HG03469 (cell line): Measurements from ENCODE around the gene OR2AT4.
"Not testable (repeated sequence)": the region's sequence is repeated elsewhere in the genome, so short reads cannot be mapped to it uniquely, and the experiment has no call there.

Experiments
- ATAC-seq: cut with Tn5 transposase; IDR thresholded peaks from one replicate; pipeline ENCODE4 v1.9.1; 2021; ENCODE audit warnings: mild to moderate bottlenecking, moderate library complexity, moderate number of reproducible peaks; ENCODE audit not compliant: unreplicated experiment

Gene OR2AT4

DNA sequence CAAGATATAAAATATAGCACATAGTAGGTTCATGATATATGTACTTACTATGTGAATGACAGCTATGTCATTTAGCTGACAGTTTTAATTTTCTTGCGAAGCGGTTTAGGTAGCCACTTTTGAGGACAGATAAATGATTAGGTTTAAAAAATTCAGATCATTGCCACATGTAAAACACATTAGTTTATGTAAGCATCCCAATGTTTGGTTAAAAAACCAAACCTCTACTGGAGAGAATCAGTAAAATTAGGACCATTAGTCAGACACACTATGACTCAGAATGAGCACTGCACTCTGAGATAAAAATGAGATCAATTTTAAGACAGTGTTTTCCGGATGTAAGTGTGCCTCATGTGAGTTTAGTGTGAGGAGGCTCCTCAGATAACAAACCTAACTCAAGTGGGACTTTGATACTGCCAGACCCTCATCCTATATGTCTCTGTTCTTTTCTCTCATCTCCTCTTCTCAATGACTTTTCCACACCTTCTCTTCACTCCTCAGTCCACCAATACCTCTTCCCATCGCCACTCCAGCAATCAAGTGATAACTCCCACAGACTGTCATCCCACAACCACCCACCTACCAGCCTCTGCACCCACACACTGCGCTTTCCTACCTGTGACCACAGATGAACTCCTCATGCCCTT is 6.8 kb upstream of the OR2AT4 start:
- ATAC-seq = no peak

DNA sequence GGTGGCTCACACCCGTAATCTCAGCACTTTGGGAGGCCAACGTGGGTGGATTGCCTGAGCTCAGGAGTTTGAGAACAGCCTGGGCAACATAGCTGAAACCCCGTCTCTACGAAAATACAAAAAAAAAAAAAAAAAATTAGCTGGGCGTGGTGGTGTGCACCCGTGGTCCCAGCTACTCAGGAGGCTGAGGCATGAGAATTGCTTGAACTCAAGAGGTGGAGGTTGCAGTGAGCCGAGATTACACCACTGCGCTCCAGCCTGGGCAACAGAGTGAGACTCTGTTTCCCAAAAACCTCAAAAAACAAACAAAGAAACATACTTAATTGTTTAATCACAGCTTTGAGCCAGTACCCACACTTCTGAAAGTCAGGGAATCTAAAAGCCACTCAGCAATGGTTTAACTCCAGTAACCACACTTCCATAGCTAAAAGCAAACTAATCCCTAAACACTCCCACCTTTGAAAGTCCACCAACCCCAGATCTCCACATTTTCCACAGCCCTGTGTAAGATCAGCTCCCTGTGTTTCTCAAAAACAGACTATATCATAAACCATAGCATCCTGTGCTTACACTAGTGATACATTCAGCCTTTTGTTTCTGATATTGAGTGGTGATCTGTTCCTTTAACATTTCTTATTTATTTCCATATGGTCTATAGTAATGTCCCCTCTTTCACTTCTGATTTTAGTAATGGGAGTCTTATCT is 4.9 kb upstream of the OR2AT4 start:
- no peak for ATAC-seq

DNA sequence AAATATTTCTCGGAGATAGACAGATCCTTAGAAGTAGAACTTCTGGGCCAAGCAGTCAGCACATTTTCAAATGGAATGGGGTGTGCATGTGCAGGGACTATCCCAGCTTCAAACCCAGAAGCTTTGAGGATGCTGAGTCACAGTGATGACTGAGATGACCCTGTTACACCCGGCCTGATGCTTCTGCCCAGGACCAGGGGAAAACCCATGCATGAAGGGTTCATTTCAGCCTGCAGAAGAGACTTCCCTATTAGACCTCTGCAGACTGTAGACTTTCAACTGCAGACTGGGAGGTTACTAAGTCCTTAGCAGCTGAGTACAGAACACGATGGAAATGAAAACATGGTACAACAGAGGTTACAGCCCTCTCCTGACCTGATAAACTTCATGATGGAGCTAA is 3.6 kb upstream of the OR2AT4 start:
- ATAC-seq = peak; percentile 75

DNA sequence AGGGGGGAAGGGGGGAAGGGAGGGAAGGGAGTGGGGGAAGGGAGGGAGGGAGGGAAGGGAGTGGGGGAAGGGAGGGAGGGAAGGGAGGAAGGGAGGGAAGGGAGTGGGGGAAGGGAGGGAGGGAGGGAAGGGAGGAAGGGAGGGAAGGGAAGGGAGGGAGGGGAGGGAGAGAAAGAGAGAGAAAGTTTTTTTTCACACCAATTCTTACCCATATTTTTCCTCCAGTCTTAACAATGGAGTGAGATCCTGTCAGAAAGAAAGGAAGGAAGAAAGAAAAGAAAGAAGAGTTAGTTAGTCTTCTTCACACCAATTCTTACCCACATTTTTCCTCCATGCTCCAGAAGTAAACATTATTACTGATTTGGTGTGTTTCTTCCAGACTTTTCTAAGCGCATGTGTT is 3.0 kb upstream of the OR2AT4 start:
- ATAC-seq = no peak

DNA sequence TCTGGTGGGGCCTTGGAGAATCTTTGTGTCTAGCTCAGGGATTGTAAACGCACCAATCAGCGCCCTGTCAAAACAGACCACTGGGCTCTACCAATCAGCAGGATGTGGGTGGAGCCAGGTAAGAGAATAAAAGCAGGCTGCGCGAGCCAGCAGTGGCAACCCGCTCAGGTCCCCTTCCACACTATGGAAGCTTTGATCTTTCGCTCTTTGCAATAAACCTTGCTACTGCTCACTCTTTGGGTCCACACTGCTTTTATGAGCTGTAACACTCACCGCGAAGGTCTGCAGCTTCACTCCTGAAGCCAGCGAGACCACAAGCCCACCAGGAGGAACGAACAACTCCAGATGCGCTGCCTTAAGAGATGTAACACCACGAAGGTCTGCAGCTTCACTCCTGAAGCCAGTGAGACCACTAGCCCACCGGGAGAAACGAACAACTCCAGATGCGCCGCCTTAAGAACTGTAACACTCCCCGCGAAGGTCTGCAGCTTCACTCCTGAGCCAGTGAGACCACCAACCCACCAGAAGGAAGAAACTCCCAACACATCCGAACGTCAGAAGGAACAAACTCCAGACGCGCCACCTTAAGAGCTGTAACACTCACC is 2.3 kb upstream of the OR2AT4 start:
- not testable (repeated sequence) for ATAC-seq

DNA sequence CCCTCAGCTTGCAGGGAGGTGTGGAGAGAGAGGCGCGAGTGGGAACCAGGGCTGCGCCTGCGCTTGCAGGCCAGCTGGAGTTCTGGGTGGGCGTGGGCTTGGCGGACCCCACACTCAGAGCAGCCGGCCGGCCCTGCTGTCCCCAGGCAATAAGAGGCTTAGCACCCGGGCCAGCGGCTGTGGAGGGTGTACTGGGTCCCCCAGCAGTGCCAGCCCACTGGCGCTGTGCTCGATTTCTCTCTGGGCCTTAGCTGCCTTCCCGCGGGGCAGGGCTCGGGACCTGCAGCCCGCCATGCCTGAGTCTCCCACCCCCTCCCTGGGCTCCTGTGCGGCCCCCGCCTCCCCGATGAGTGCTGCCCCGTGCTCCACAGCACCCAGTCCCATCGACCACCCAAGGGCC is 1.5 kb upstream of the OR2AT4 start:
- ATAC-seq = not testable (repeated sequence)

DNA sequence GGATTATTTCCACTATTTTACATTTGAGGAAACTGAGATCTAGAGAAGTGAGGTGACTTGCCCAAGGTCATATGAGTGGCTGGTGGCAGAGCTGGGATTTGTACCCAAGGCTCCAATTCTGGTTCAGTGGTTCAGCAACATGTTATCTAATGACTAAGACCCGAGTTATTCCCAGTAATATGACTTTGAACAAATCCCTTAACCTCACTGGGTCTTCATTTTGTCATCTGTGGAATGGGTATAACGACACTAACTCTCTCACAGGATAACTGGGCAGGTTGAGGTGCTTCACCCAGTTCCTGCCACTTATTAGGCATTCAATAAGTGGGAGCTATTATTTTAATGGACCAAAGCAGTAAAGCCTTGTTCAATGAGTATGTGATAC is 489 bp upstream of the OR2AT4 start:
- ATAC-seq = no peak

DNA sequence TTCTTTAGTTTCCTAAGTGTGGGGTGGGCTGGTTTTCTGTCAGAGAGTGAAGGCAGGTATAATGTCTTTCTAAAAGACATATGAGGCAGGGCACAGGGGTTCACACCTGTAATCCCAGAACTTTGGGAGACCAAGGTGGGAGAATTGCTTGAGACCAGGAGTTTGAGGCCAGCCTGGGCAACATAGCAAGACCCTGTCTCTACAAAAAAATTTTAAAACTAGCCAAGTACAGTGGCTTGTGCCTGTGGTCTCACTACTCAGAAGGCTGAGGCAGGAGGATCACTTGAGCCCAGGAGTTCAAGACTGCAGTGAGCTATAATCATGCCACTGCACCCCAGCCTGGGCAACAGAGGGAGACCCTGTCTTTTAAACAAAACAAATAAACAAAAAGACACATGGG is 2.3 kb downstream of the OR2AT4 start:
- ATAC-seq = not testable (repeated sequence)

DNA sequence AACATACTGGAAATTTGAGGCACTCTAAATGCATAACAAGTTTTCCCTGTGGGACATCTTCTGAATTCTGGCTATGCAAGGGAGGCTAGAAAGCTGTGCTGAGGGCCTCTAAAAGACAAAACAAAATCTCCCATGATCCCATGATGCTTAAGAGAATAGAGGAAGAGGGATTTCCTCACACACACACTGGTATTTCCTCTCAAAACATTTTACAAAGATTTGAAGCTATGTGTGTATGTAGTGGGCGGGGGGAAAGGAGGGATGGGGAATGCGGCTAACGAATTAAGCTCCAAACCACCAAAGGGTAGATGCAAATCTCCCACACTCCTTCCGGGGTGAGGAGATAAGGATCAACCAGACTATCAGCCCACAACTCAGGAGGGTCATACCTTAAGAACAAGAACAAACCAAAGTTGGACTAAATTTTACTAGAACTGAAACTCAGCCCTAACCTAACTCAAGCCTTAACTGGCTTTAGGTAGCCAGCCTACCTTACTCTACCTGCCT is 6.0 kb downstream of the OR2AT4 start:
- ATAC-seq = no peak

DNA sequence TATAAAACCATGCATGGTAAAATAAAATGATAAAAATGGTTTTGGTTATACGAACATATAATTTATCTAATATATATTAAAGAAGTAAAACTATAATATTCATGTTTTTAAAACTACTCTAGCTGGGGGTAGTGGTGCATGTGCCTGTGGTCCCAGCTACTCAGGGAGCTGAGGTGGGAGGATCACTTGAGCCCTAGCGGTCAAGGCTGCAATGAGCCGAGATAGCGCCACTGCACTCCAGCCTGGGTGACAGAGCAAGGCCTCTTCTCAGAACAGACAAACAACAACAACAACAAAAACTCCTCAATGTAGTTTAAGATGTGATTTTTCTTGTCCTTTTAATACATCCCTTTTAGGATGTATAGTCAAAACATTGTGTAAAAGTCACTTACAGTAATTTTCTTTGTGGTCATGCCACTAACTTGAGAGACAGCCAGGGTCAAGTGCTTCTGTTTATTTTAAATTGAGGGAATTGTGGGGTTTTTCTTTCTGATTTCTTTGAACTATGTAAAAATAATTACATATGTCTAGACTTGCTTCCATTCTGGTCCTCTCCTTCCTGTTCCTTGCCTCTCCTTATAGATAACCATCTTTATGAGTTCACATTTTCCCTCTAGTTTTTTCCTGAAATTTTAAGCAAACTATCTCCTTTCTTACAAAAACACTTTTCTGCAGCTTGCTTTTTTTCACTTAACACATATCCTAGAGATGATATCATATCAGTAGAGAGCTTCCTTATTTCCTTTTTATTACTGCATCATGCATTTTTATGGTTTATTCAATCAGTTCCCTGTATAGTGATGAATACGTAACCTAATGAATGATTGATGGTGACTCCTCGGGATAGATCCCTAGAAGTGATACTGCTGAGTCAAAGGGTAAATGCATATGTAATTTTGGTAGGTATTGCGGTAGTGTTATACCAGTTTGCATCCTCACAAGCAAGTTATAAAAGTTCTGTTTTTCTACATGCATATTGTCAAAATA is 9.1 kb downstream of the OR2AT4 start:
- ATAC-seq = no peak

DNA sequence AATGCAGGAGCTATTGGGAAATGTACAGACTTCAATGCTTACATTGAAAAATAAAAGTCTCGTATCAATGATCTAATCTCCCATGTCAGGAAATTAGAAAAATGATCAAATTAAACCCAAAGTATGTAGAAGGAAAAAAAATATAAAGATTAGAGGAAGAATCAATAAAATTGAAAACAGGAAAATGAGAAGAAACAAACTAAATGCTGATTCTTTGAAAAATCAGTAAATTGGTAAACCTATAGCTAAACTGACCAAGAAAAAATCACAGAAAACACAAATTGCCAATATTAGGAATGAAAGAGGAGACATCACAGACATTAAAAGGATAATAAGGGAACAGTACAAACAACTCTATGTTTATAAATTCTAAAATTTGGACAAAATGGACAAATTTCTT is 11.8 kb downstream of the OR2AT4 start:
- no peak for ATAC-seq

DNA sequence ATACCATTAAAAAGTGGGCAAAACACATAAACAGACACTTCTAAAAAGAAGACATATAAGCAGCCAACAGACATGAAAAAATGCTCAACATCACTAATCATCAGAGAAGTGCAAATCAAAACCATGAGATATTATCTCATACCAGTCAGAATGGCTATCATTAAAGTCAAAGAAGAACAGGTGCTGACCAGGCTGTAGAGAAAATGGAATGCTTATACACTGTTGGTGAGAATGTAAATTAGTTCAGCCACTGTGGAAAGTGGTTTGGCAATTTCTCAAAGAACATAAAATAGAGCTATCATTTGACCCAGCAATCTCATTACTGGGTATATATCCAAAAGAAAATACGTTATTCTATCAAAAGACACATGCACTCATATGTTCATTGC is 13.5 kb downstream of the OR2AT4 start:
- no peak for ATAC-seq

DNA sequence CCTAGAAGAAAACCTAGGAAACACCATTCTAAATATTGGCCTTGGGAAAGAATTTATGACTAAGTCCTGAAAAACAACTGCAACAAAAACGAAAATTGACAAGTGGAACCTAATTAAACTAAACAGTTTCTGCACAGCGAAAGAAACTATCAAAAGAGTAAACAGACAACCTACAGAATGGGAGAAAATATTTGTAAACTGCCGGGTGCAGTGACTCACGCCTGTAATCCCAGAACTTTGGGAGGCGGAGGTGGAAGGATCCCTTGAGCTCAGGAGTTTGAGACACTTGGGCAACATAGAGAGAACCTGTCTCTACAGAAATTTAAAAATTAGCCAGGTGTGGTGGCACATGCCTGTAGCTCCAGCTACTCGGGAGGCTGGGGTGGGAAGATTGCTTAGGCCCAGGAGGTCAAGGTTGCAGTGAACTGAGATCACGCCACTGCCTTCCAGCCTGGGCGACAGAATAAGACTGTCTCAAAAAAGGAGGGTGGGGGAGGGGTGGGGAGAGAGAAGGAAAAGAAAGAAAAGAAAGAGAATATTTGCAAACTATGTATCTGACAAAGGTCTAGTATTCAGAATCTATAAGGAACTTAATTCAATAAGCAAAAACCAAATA is 14.0 kb downstream of the OR2AT4 start:
- ATAC-seq = no peak

DNA sequence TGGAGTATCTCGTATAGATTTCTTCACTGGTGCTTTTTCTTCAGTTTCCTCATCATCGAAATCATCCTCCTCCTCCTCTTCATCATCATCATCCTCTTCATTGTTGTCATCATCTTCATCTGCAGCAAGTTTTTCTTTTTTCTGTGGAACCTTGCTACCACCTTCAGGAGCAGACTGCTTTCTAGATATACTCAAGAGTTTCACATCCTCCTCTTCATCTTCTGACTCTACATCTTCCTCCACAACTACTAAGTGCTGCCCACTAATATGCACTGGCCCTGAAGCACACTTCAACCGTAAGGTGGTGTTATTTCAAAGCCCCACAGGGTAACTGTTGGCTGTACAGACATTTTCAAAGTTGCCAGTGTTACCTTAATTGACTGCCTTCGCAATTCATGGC is 17.1 kb downstream of the OR2AT4 start:
- no peak for ATAC-seq

DNA sequence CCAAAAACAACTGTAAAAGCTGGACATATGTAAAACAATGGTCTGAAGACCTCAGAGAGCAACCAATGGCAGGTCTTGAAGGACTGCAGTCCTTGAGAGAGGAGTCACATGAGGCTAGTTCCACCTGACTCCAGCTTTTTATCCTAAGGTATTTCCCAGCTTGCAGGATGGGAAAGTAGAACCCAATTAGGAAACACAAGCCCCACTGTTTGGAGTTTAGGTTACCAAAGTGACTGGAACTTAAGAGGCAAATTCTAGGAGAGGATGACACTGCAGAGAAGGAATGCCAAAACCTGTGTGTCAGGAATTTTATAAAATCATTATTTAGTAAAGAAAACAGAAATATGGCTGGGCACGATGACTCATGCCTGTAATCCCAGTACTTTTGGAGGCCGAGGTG is 18.4 kb downstream of the OR2AT4 start:
- ATAC-seq = no peak

DNA sequence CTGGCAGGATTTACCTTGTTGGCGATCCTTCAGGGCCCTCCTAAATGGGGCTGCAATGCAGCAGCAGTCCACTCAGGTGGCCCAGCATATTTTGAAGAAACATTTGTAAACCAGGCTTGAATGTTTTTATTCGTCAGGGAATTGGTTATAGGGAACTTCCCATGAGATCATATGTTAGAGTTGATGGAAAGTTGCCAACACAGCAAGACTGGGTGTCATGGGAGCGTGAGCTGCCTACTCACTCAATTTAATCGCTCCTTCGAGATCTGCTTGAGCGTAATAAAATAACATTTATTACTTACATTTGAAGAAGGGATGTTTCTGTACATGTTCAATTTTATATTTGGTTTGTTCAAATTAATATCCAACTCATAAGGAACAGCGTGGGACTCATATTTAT is 19.4 kb downstream of the OR2AT4 start:
- ATAC-seq = no peak

DNA sequence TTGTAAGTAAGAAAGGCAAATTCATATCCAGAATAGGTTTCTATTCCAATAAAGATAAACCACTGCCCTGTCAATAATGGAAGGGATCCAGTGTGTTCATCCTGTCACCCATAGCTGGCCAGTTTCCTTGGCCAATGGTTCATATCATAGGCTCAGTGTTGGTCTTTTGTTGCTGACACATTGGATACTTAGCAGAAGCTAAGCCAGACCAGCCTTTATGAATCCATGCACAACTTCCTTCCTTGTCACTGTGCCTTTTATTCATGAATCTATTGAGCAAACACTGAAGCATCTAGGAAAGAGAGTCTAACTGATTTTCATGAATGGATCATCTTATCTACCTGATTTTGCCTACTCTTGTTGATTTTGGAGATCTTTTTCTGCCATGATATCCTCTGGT is 20.0 kb downstream of the OR2AT4 start:
- ATAC-seq = no peak

DNA sequence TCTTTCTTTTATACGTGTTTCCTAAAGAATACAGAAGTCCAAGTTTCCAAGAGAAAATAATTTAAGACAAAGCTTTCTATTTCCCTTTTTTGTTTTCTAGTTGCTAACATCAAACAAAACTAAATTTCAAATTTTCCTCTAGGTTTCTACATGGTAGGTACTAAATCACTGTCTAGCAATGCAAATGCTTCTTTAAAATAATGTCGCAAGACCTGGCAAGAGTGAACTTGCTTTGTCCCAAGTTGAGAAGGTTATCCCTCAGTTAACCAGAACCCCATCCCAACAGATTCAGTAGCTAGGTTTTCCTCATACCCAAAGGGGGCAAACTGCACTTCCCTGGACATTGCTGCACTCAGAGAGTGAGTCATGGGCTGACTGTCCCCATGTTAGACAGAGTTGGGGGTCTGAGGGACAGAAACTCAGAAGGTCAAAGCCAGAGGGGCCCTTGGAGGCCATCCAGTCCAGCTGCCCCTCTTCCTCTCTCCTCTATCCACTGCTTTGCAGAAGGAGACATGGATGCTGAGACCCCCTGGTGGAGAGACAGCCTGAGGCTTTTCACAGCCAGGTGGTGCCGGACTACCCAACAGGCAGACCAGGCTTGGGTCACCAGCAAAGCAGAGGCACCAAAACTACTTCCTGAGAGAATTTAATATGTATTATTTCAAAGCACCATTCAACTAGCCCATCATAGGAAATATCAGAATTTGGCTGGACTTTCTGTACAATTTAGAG is 23.1 kb downstream of the OR2AT4 start:
- ATAC-seq = no peak

DNA sequence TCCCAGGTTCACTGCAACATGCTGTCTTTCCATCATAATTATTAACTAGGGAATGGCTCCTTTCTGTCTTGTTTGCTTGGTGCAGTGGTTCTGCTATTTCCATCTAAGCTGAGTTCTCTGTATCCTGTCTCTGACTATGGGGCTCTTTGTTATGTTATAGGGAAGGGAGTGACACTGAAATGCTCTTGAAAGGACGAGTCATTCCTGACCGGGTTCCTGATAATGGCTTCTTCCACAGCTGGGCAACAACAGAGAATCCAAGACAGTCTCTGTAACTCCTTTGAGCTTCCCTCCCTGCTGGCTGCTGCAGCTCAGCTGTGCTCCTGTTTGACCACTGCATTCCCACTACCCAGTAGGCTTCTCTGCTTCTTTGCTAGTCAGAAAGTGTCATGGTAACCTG is 24.1 kb downstream of the OR2AT4 start:
- no peak for ATAC-seq

DNA sequence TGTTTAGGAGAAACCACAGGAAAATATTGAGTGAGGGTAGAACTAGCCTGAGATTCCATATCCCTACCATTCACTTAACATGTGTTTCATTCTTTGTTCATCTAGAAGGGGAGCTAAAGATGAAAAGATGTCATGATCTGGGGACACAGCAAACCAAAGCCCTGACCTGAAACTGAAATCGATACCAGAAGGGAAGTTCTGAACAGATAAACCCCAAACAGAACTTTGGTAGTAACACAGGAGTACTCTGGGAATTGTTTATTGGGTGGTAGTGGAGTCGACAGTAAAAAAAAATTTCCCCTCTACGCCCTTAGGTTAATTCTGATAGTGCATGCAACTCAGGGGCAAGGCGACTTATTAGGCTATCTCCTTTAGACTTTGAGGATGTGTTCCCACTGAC is 27.2 kb downstream of the OR2AT4 start:
- ATAC-seq = no peak
